Measurements from ENCODE around the gene TMEM82. TPM values are rescaled to one million over a fixed set of nuclear protein-coding genes. Genes with fewer than 3 reads are reported as not detected.
A peak's percentile ranks its signal among the peaks of the same experiment; 100 is the strongest.
"Not testable (repeated sequence)": the region's sequence is repeated elsewhere in the genome, so short reads cannot be mapped to it uniquely, and the experiment has no call there.

The TMEM82 gene
- not detected in 2 replicates for total RNA-seq

DNA sequence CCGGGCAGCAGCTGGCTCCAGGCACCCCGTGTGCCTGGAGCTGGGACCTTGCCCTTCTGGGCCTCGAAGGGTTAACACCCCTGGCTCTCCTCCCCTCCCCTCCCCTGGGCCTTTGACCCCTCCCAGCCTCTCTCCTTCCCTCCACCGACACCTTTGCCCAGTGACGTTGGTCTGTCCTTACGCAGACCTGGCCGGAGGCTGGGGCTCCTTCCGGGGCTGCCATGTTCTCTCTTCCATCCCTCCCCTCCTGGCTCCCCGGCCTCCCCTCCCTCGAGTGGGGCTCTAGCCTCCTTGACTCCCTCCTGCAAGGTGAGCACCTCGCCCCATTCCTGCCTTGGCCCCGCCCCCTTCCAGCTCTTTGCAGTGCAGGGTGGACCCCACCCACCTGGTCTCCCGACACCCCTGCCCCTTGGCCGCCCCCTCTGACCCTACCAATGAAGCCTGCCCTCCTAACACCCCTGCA, at the start of gene TMEM82:
TSS of gene TMEM82 (plus strand) at position 161 of the 463 bp plus-strand sequence. CDS start at position 222, 61 bp downstream.
- Mint-ChIP-seq H3K4me3 (no peak within 1 kb of the TSS), H3K4me1 (peaks cover 4% of the 10 kb centered on the region), H3K9me3 (no peaks in the 10 kb centered on the region), H3K27ac (peak within 1 kb of the TSS; percentile 46), H3K36me3 (ENCODE audit: low read depth) (no peaks in the 10 kb centered on the region), H3K27me3 (no peaks in the 10 kb centered on the region)
- no peak for DNase-seq
- intact Hi-C loops (cut with micrococcal nuclease), result no loop called here

DNA sequence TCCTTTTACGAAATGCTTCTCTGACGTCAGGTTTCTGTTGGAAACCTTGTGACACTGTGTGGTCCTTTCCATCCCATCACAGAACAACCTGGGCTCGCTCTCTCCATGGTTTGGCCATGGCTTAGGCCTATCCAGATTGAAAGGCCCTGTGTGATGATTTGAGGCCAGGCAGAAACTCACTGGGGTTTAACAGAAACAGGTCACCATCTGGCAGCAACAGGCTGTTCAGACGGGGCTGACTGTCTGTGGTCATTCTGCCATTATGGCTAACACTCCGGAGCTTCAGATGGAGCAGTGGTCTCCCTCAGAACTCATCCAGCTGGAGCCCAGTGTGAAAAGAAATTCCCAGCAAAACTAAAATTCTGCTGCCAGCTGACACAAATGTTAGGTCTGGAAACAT, 48.9 kb upstream of the TMEM82 start:
- intact Hi-C loops (cut with micrococcal nuclease), result no loop called here
- DNase-seq, result no peak
- no peak overlapping the region for H3K27ac Mint-ChIP-seq
- no peak overlapping the region for H3K4me3 Mint-ChIP-seq
- peaks cover 25% of the 10 kb centered on the region for H3K36me3 Mint-ChIP-seq (ENCODE audit: low read depth)
- no peaks in the 10 kb centered on the region for H3K9me3 Mint-ChIP-seq
- H3K27me3 Mint-ChIP-seq, result no peaks in the 10 kb centered on the region
- peaks cover 20% of the 10 kb centered on the region for H3K4me1 Mint-ChIP-seq

DNA sequence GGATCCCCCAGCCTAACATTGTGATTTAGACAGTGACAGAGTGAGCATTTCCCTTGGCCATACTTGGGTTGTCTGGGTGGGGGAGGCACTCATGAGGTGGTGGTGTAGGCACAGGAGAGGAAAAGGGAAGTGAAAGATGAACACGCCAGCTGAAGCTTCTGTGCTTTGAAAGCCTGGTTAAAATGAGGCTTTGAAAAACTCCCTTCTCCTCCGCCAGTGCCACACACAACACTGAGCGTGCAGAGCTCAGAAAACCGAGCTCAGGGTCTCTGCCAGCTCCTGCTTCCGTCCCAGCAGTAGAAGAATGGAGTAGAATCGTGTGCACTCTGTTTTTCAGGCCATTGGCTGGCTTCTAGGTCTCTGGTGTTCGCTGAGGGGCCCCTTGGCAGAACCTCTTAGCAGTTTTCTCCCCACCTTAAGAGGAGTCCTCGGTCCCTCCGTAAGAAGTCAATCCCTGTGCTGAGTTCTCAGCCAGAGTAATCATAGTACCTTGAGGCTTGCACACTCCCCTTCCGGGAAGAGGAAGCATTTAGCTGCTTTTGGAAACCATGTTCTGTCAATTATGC, 45.3 kb upstream of the TMEM82 start:
- peak; percentile 86 for DNase-seq
- Mint-ChIP-seq H3K27ac (peak overlapping the region; percentile 90), H3K4me3 (peak overlapping the region; percentile 82), H3K9me3 (no peaks in the 10 kb centered on the region), H3K36me3 (ENCODE audit: low read depth) (peaks cover 19% of the 10 kb centered on the region), H3K4me1 (peaks cover 25% of the 10 kb centered on the region), H3K27me3 (no peaks in the 10 kb centered on the region)
- intact Hi-C loops (cut with micrococcal nuclease), result no loop called here

GRCh38 chr1:15698201-15698600, 44.1 kb upstream of the TMEM82 start:
- peak overlapping the region; percentile 76 for H3K27ac Mint-ChIP-seq
- no peaks in the 10 kb centered on the region for H3K9me3 Mint-ChIP-seq
- peaks cover 15% of the 10 kb centered on the region for H3K36me3 Mint-ChIP-seq (ENCODE audit: low read depth)
- intact Hi-C loops (cut with micrococcal nuclease), result no loop called here
- DNase-seq, result no peak
- peaks cover 22% of the 10 kb centered on the region for H3K4me1 Mint-ChIP-seq
- H3K27me3 Mint-ChIP-seq, result no peaks in the 10 kb centered on the region
- peak overlapping the region; percentile 53 for H3K4me3 Mint-ChIP-seq

DNA sequence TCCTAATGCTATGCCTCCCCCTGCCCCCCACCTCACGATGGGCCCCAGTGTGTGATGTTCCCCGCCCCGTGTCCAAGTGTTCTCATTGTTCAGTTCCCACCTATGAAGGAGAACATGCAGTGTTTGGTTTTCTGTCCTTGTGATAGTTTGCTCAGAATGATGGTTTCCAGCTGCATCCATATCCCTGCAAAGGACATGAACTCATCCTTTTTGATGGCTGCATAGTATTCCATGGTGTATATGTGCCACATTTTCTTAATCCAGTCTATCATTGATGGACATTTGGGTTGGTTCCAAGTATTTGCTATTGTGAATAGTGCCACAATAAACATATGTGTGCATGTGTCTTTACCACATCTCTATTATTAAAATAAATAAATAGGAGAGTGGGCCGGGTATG, 43.0 kb upstream of the TMEM82 start:
- H3K27me3 Mint-ChIP-seq; DNase-seq; H3K9me3 Mint-ChIP-seq; intact Hi-C loops (cut with micrococcal nuclease); H3K27ac Mint-ChIP-seq; H3K4me3 Mint-ChIP-seq: not testable (repeated sequence)
- peaks cover 22% of the 10 kb centered on the region for H3K4me1 Mint-ChIP-seq
- H3K36me3 Mint-ChIP-seq (ENCODE audit: low read depth), result peaks cover 12% of the 10 kb centered on the region

DNA sequence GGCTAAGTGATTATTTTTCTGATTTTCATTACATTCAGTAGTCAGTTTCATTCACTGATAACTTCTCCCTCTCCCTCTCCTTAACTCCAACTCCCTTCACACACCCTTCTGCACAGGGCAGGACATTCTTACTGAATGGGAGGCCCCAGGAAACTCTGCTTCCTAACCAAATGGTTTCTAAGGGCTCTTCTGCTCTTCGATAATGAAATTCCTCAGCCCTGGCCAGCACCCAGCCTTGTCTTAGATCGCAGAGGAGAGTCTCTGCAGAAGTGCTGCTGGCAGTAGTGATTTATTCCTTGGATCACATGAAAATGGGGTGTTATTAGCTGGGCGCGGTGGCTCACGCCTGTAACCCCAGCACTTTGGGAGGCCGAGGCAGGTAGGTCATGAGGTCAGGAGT, 41.8 kb upstream of the TMEM82 start:
- Mint-ChIP-seq H3K4me1 (peaks cover 18% of the 10 kb centered on the region), H3K4me3 (no peak overlapping the region), H3K27me3 (no peaks in the 10 kb centered on the region), H3K36me3 (ENCODE audit: low read depth) (peaks cover 6% of the 10 kb centered on the region), H3K9me3 (no peaks in the 10 kb centered on the region), H3K27ac (no peak overlapping the region)
- no peak for DNase-seq
- intact Hi-C loops (cut with micrococcal nuclease), result no loop called here

- Mint-ChIP-seq H3K4me1 (peaks cover 16% of the 10 kb centered on the region), H3K27ac (no peak overlapping the region), H3K27me3 (no peaks in the 10 kb centered on the region), H3K36me3 (ENCODE audit: low read depth) (peaks cover 13% of the 10 kb centered on the region), H3K9me3 (no peaks in the 10 kb centered on the region), H3K4me3 (no peak overlapping the region)
- no peak for DNase-seq
- intact Hi-C loops (cut with micrococcal nuclease), result no loop called here
These were observed 40.5 kb upstream of the TMEM82 start for GRCh38 chr1:15701784-15702183.

DNA sequence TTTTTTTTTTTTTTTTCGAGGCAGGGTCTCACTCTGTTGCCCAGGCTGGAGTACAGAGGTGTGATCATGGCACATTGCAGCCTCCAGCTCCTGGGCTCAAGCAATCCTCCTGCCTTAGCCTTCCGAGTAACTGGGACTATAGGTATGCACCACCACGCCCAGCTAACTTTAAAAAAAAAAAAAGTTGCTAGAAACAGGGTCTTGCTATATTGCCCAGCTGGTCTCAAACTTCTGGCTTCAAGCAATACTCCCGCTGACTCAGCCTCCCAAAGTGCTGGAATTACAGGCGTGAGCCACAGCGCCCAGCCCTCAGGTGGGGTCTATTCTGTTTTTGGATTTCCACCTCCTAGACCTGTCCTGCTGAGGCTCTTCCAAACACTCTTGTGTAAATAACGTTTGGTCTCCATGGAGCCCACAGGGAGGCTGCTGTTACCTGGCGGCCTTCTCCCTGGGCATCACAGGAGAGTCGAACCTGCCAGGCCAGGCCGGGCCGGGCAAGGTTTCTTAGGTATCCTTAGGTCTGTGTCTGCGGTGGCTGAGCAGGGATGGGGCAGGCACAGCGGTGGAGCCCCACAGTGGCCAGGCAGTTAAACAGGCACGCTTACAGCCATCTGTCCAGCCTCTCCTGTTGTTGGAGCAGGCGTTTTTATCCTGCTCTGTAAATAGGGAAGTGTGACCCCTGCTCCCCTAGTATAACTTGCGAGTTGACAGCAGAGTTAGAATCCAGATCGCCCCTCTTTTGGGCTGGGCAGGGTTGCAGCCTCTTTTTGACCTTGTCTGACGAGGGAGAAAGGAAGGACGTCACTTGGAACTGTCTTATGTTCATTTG, 39.4 kb upstream of the TMEM82 start:
- Mint-ChIP-seq H3K27ac (no peak overlapping the region), H3K36me3 (ENCODE audit: low read depth) (peaks cover 13% of the 10 kb centered on the region), H3K27me3 (no peaks in the 10 kb centered on the region), H3K4me1 (peaks cover 8% of the 10 kb centered on the region), H3K9me3 (no peaks in the 10 kb centered on the region), H3K4me3 (no peak overlapping the region)
- DNase-seq, result no peak
- intact Hi-C loops (cut with micrococcal nuclease), result no loop called here

DNA sequence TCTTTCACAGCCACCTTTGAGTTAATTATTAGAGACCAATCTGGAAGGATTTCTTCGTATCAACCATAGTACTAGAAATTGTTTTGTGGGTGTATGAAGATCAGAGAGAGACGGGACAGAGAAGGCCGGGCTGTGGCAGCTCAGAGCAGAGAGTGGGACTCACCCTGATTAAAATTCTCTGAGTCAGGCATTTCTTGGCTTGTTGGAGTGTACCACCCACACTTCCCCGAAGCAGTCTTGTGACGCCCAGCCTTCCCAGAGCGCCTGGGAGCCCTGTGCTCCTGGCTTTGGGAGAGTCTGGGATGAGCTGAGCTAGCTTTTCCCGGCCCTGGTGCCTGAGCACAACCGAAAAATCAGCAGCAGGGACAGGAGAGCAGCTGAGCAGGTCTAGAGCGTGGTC, 38.7 kb upstream of the TMEM82 start:
- H3K4me3 Mint-ChIP-seq, result no peak overlapping the region
- H3K4me1 Mint-ChIP-seq, result peaks cover 8% of the 10 kb centered on the region
- no peak overlapping the region for H3K27ac Mint-ChIP-seq
- no peak for DNase-seq
- H3K27me3 Mint-ChIP-seq, result no peaks in the 10 kb centered on the region
- H3K36me3 Mint-ChIP-seq (ENCODE audit: low read depth), result peaks cover 13% of the 10 kb centered on the region
- no peaks in the 10 kb centered on the region for H3K9me3 Mint-ChIP-seq
- intact Hi-C loops (cut with micrococcal nuclease), result no loop called here

- no peaks in the 10 kb centered on the region for H3K9me3 Mint-ChIP-seq
- H3K36me3 Mint-ChIP-seq (ENCODE audit: low read depth), result peaks cover 10% of the 10 kb centered on the region
- no peaks in the 10 kb centered on the region for H3K27me3 Mint-ChIP-seq
- no peak overlapping the region for H3K27ac Mint-ChIP-seq
- H3K4me1 Mint-ChIP-seq, result peaks cover 6% of the 10 kb centered on the region
- no peak overlapping the region for H3K4me3 Mint-ChIP-seq
- no peak for DNase-seq
- intact Hi-C loops (cut with micrococcal nuclease), result no loop called here
These were observed 37.6 kb upstream of the TMEM82 start for GRCh38 chr1:15704526-15705183.

GRCh38 chr1:15705184-15705566, 37.1 kb upstream of the TMEM82 start:
- DNase-seq, result no peak
- Mint-ChIP-seq H3K27me3 (no peaks in the 10 kb centered on the region), H3K9me3 (no peaks in the 10 kb centered on the region), H3K36me3 (ENCODE audit: low read depth) (peaks cover 10% of the 10 kb centered on the region), H3K4me1 (peaks cover 6% of the 10 kb centered on the region), H3K27ac (no peak overlapping the region), H3K4me3 (no peak overlapping the region)
- intact Hi-C loops (cut with micrococcal nuclease), result no loop called here

- Mint-ChIP-seq H3K27me3 (no peaks in the 10 kb centered on the region), H3K4me3 (no peak overlapping the region), H3K4me1 (peaks cover 4% of the 10 kb centered on the region), H3K27ac (no peak overlapping the region), H3K9me3 (no peaks in the 10 kb centered on the region), H3K36me3 (ENCODE audit: low read depth) (peaks cover 9% of the 10 kb centered on the region)
- no peak for DNase-seq
- intact Hi-C loops (cut with micrococcal nuclease), result no loop called here
These were observed 35.5 kb upstream of the TMEM82 start for GRCh38 chr1:15706751-15707150.

DNA sequence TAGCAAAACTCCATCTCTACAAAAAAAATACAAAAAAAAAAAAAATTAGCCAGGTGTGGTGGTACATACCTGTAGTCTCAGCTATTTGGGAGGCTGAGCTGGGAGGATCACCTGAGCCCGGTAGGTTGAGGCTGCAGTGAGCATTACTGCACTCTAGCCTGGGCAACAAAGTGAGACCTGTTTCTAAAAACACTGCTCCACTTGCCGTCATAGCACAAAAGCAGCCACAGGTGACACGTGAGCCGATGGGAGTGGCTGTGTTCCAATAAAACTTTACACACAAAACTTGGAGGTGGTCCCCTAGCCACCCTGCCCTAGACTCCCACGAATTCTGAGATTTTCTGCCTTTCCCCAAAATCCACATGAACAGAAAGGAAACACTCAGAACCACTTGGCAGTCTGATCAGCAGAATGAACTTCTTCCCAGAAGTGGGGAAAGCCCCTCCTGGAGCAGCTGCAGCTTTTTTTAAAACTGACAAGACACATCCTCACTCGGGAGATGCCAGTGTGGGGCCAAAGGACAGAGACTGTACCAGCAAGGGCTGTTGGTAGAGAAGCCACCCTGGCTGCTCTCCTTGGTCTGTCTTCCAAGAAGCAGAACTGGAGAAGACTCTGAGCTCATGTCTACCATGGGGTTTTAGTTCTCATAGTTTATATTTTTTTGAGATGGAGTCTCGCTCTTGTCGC, 34.9 kb upstream of the TMEM82 start:
- no peak for DNase-seq
- no peaks in the 10 kb centered on the region for H3K27me3 Mint-ChIP-seq
- H3K36me3 Mint-ChIP-seq (ENCODE audit: low read depth), result peaks cover 9% of the 10 kb centered on the region
- H3K27ac Mint-ChIP-seq, result no peak overlapping the region
- H3K4me1 Mint-ChIP-seq, result peaks cover 4% of the 10 kb centered on the region
- H3K9me3 Mint-ChIP-seq, result no peaks in the 10 kb centered on the region
- H3K4me3 Mint-ChIP-seq, result no peak overlapping the region
- intact Hi-C loops (cut with micrococcal nuclease), result no loop called here
